Naive thymus-derived CD8-positive, alpha-beta T cell (primary cell): ENCODE results near the gene LRMDA. TPM values are rescaled to one million over a fixed set of nuclear protein-coding genes. Genes with fewer than 3 reads are reported as not detected.
A peak's percentile ranks its signal among the peaks of the same experiment; 100 is the strongest.

ENCODE experiments used
- ATAC-seq, 2 donors: fragments of 150-1000 bp; cut with Tn5 transposase in 1 of 2; sonication (Bioruptor Pico), chemical (Tn5 transposase) in 1 of 2; 1 replicate in 1 of 2; 2 replicates in 1 of 2; pipeline ENCODE4 v1.10.0; 2021; ENCODE audit warnings: mild to moderate bottlenecking in 2 of 2, moderate library complexity in 2 of 2
- POLR2A ChIA-PET: fragments of 350-600 bp; sonication (Branson Sonifier 250); formaldehyde crosslinking; loops from one replicate; lab custom pipeline; 2021; ENCODE audit warnings: antibody characterized with exemption; lab: Charles Lee
- DNase-seq, 10 donors: peaks; one replicate each; pipeline versions ENCODE4 v3.0.0 to v3.0.0-alpha.2; 2020 to 2022
- H3K27ac Mint-ChIP-seq, 10 donors: one replicate each; pipeline ENCODE4 v1.8.0; 2020 to 2022; ENCODE audit warnings: mild to moderate bottlenecking in 10 of 10, mixed read lengths in 10 of 10, moderate library complexity in 4 of 10, inconsistent platforms in 1 of 10
- H3K27me3 Mint-ChIP-seq, 5 donors: one replicate each; pipeline ENCODE4 v1.8.0; 2021 to 2022; ENCODE audit warnings: mixed read lengths in 5 of 5
- H3K36me3 Mint-ChIP-seq, 3 donors: one replicate each; pipeline ENCODE4 v1.8.0; 2020 to 2022; ENCODE audit warnings: mixed read lengths in 3 of 3, mild to moderate bottlenecking in 2 of 3, inconsistent platforms in 1 of 3
- H3K4me1 Mint-ChIP-seq, 4 donors: one replicate each; pipeline ENCODE4 v1.8.0; 2021 to 2022; ENCODE audit warnings: mixed read lengths in 4 of 4
- H3K4me3 Mint-ChIP-seq, 10 donors: one replicate each; pipeline ENCODE4 v1.8.0; 2020 to 2022; ENCODE audit warnings: mild to moderate bottlenecking in 10 of 10, mixed read lengths in 10 of 10, moderate library complexity in 6 of 10, inconsistent platforms in 1 of 10
- H3K9me3 Mint-ChIP-seq, 9 donors: one replicate each; pipeline ENCODE4 v1.8.0; 2020 to 2022; ENCODE audit warnings: mixed read lengths in 9 of 9, mild to moderate bottlenecking in 3 of 9, inconsistent platforms in 1 of 9, moderate library complexity in 1 of 9
- polyA plus RNA-seq, 3 donors: library from polyadenylated mRNA; unstranded; fragments of 300-500 nt; fragmentation: Illumina TruSeq; gene quantifications; one replicate each; pipeline ENCODE4 v1.2.3, GENCODE V29; 2021
- total RNA-seq, 8 experiments: library from RNA in 2 of 8; stranded (reverse) in 2 of 8; gene quantifications; one replicate each; pipeline ENCODE4 v1.2.3 and lab custom pipeline; 2021 to 2026

The LRMDA gene
- not detected for total RNA-seq
- not detected for polyA plus RNA-seq
- total RNA-seq (lab: John Stamatoyannopoulos, UW): 0 reads per million in 6 experiments

GRCh38 chr10:75431180-75432111, at the start of gene LRMDA:
LRMDA (plus strand) TSS chr10:75431624.
- Mint-ChIP-seq H3K36me3 (no peaks in the 10 kb centered on the region), H3K4me1 (peaks cover 0 to 11% (median 6%) of the 10 kb centered on the region in 4 donors), H3K27ac (peak within 1 kb of the TSS in 1 of 10 donors; percentile 51), H3K4me3 (peak within 1 kb of the TSS in 9 of 10 donors; percentile 39 to 79 (median 68)), H3K27me3 (peaks cover 40 to 77% (median 48%) of the 10 kb centered on the region in 5 donors), H3K9me3 (peaks cover 0 to 3% (median 0%) of the 10 kb centered on the region in 9 donors)
- no peak for DNase-seq
- ATAC-seq: no peak
- POLR2A ChIA-PET: no interaction called here

GRCh38 chr10:75386128-75386527, 45.3 kb upstream of the LRMDA start:
- Mint-ChIP-seq H3K27ac (no peak overlapping the region), H3K4me1 (no peaks in the 10 kb centered on the region), H3K36me3 (no peaks in the 10 kb centered on the region), H3K9me3 (peaks cover 0 to 13% (median 2%) of the 10 kb centered on the region in 9 donors), H3K27me3 (peaks cover 9 to 69% (median 42%) of the 10 kb centered on the region in 5 donors), H3K4me3 (no peak overlapping the region)
- DNase-seq: no peak
- POLR2A ChIA-PET: no interaction called here
- no peak for ATAC-seq

GRCh38 chr10:75388082-75388481, 43.3 kb upstream of the LRMDA start:
- Mint-ChIP-seq H3K36me3 (no peaks in the 10 kb centered on the region), H3K4me3 (no peak overlapping the region), H3K4me1 (no peaks in the 10 kb centered on the region), H3K27me3 (peaks cover 14 to 79% (median 59%) of the 10 kb centered on the region in 5 donors), H3K27ac (no peak overlapping the region), H3K9me3 (peaks cover 0 to 13% (median 3%) of the 10 kb centered on the region in 9 donors)
- ATAC-seq (no peak), DNase-seq (no peak)
- POLR2A ChIA-PET: no interaction called here

GRCh38 chr10:75390178-75390577, 41.2 kb upstream of the LRMDA start:
- peaks cover 0 to 5% (median 0%) of the 10 kb centered on the region in 3 donors for H3K36me3 Mint-ChIP-seq
- no peak overlapping the region for H3K4me3 Mint-ChIP-seq
- no peak overlapping the region for H3K27ac Mint-ChIP-seq
- no peak for ATAC-seq
- no peak for DNase-seq
- peaks cover 5 to 8% (median 6%) of the 10 kb centered on the region in 4 donors for H3K4me1 Mint-ChIP-seq
- H3K9me3 Mint-ChIP-seq: peaks cover 0 to 13% (median 3%) of the 10 kb centered on the region in 9 donors
- H3K27me3 Mint-ChIP-seq: peaks cover 24 to 80% (median 61%) of the 10 kb centered on the region in 5 donors
- POLR2A ChIA-PET: no interaction called here

DNA sequence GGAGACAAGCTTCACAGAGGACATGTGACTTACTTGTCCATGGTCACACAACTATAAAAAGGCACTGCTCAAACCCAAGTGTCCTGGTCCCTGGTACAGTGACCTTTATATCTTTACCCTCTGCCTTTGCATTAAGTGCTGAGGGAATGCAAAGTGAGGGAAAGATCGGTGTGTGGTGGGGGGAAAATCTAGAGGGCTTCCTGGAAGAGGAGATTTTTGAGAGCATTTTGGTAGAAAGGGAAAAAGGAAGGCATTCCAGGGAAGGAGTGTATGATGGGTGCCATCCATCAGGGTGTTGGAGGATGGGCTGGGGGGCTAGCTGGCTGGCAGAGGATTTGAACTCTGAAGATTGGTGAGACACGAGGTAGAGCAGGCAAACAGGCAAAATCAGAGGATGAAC, 39.2 kb upstream of the LRMDA start:
- no peak for DNase-seq
- Mint-ChIP-seq H3K4me3 (no peak overlapping the region), H3K4me1 (peaks cover 5 to 10% (median 7%) of the 10 kb centered on the region in 4 donors), H3K9me3 (peaks cover 0 to 4% (median 0%) of the 10 kb centered on the region in 9 donors), H3K27me3 (peaks cover 22 to 77% (median 52%) of the 10 kb centered on the region in 5 donors), H3K36me3 (peaks cover 0 to 5% (median 0%) of the 10 kb centered on the region in 3 donors), H3K27ac (peak overlapping the region in 1 of 10 donors; percentile 28)
- ATAC-seq: no peak
- POLR2A ChIA-PET: no interaction called here

DNA sequence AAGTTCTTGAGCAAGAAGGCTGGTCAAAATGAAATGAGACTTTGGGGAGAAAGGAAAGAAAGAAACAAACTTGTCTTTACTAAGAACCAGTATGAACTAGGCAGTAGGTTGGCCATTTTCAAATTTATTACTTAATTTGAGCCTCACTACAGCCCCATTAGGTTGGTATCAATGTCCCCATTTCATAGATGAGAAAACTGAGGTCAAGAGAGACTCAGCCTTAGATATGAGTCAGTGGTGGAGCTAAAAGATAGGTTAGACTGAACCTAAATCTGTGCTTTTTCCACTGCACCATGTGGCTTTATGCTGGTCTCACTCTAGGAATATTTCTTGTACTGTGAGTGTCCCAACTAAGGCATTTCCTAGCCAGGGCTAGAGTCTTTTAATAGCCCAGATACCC, 38.7 kb upstream of the LRMDA start:
- Mint-ChIP-seq H3K9me3 (peaks cover 0 to 4% (median 0%) of the 10 kb centered on the region in 9 donors), H3K27me3 (peaks cover 25 to 77% (median 51%) of the 10 kb centered on the region in 5 donors), H3K4me1 (peaks cover 5 to 10% (median 7%) of the 10 kb centered on the region in 4 donors), H3K4me3 (no peak overlapping the region), H3K27ac (no peak overlapping the region), H3K36me3 (peaks cover 0 to 5% (median 0%) of the 10 kb centered on the region in 3 donors)
- POLR2A ChIA-PET: no interaction called here
- ATAC-seq (no peak), DNase-seq (no peak)

- POLR2A ChIA-PET: no interaction called here
- peaks cover 5 to 12% (median 7%) of the 10 kb centered on the region in 4 donors for H3K4me1 Mint-ChIP-seq
- no peak for DNase-seq
- peaks cover 0 to 5% (median 0%) of the 10 kb centered on the region in 9 donors for H3K9me3 Mint-ChIP-seq
- no peak overlapping the region for H3K27ac Mint-ChIP-seq
- ATAC-seq: no peak
- peaks cover 29 to 85% (median 46%) of the 10 kb centered on the region in 5 donors for H3K27me3 Mint-ChIP-seq
- peaks cover 0 to 5% (median 0%) of the 10 kb centered on the region in 3 donors for H3K36me3 Mint-ChIP-seq
- peak overlapping the region in 5 of 10 donors; percentile 14 to 57 (median 40) for H3K4me3 Mint-ChIP-seq
Measured at GRCh38 chr10:75394221-75394620, 37.2 kb upstream of the LRMDA start.

- no peak for ATAC-seq
- Mint-ChIP-seq H3K36me3 (peaks cover 0 to 5% (median 0%) of the 10 kb centered on the region in 3 donors), H3K9me3 (peaks cover 0 to 5% (median 0%) of the 10 kb centered on the region in 9 donors), H3K4me3 (peak overlapping the region in 9 of 10 donors; percentile 24 to 82 (median 57)), H3K27ac (peak overlapping the region in 4 of 10 donors; percentile 9 to 84 (median 53)), H3K4me1 (peaks cover 8 to 15% (median 10%) of the 10 kb centered on the region in 4 donors), H3K27me3 (peaks cover 29 to 86% (median 46%) of the 10 kb centered on the region in 5 donors)
- POLR2A ChIA-PET: no interaction called here
- no peak for DNase-seq
Measured at GRCh38 chr10:75395066-75395931, 36.1 kb upstream of the LRMDA start.

GRCh38 chr10:75395932-75396630, 35.3 kb upstream of the LRMDA start:
- DNase-seq (no peak), ATAC-seq (no peak)
- peaks cover 0 to 5% (median 0%) of the 10 kb centered on the region in 3 donors for H3K36me3 Mint-ChIP-seq
- peak overlapping the region in 1 of 10 donors; percentile 41 for H3K4me3 Mint-ChIP-seq
- peaks cover 0 to 5% (median 0%) of the 10 kb centered on the region in 9 donors for H3K9me3 Mint-ChIP-seq
- POLR2A ChIA-PET: no interaction called here
- peaks cover 10 to 21% (median 18%) of the 10 kb centered on the region in 4 donors for H3K4me1 Mint-ChIP-seq
- H3K27ac Mint-ChIP-seq: no peak overlapping the region
- H3K27me3 Mint-ChIP-seq: peaks cover 26 to 84% (median 48%) of the 10 kb centered on the region in 5 donors

DNA sequence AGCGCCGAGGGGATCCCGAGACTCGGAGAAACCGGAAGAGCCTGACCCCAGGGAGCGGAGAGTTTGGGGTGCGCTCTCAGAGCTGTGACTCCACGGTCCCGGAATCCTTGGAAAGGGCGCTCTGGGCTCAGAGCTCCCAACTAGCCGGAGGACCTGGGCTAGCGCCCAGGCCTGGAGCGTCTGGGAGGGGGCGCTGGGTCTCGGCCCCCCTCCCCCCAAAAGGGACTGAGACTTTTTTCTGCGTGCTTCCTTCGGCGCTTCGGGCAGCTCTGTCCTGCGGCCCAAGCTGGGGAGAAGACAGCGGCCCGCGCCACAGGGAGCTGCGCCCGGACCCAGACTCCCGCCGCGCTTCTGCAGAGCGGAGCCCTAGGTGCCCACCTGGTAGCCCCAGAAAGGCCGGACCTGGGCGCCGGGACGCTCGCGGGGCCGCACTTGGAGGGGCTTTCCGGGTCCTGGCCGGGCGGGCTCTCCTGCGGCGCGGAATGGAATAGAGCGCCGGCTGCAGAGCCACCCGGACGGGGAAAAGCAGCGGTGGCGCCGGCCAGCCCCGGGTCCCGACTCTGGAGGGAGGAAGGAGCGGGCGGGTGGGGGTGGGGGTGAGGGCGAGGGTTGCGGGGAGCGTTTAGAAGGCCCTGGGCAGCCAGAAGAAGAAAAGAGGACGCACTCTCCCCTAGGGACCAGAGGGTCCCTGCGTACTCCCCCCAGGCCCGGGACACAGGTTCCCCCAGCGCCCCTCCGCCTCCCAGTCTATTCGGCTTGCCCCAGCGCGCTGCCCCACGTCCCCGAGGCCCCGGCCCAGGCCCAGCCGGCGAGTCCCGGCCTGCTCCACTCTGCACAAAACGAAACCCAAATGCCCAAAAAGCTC, 34.6 kb upstream of the LRMDA start:
- Mint-ChIP-seq H3K4me3 (peak overlapping the region in 1 of 10 donors; percentile 29), H3K9me3 (peaks cover 0 to 2% (median 0%) of the 10 kb centered on the region in 9 donors), H3K4me1 (peaks cover 10 to 23% (median 19%) of the 10 kb centered on the region in 4 donors), H3K27me3 (peaks cover 26 to 77% (median 44%) of the 10 kb centered on the region in 5 donors), H3K36me3 (peaks cover 0 to 5% (median 0%) of the 10 kb centered on the region in 3 donors), H3K27ac (no peak overlapping the region)
- POLR2A ChIA-PET: no interaction called here
- ATAC-seq: no peak
- DNase-seq: no peak
